ENCODE measurements around the gene SGIP1. TPM values are rescaled to one million over a fixed set of nuclear protein-coding genes. Genes with fewer than 3 reads are reported as not detected.
A peak's percentile ranks its signal among the peaks of the same experiment; 100 is the strongest.
"Not testable (repeated sequence)": the region's sequence is repeated elsewhere in the genome, so short reads cannot be mapped to it uniquely, and the experiment has no call there.

The SGIP1 gene
- total and polyA plus RNA-seq, 2 experiments from 2014 or later, result 4.0 to 7.7 TPM

GRCh38 chr1:66778969-66779368 lies 245.0 kb downstream of the SGIP1 start:
- H2AFZ ChIP-seq, result peak overlapping the region; percentile 90
- H3K79me2 ChIP-seq (ENCODE audit: insufficient read depth), result no peaks in the 10 kb centered on the region
- WGBS, 2 experiments (ENCODE audit: low coverage in 1 of 2, low lambda C conversion rate in 2 of 2, missing lambda C conversion rate in 2 of 2), result 12% methylated on average over 4 of the region's 4 CpGs
- DNase-seq, result peak; percentile 57
- H3F3A ChIP-seq (ENCODE audit: insufficient read depth), result no peaks in the 10 kb centered on the region
- peak overlapping the region; percentile 79 for H3K4me2 ChIP-seq (ENCODE audit: unreplicated experiment)
- H3K9me3 ChIP-seq (ENCODE audit: low read depth), result no peaks in the 10 kb centered on the region
- in situ Hi-C loops (cut with MboI), result no loop called here
- peak overlapping the region; percentile 68 for H3K9ac ChIP-seq
- peak overlapping the region; percentile 71 for H3K4me3 ChIP-seq
- no peak for TF ChIP-seq EZH2phosphoT487 (IDR thresholded peaks at IDR 0.05; ENCODE audit: insufficient read depth, low read depth)
- H3K36me3 ChIP-seq (ENCODE audit: low read depth), result no peaks in the 10 kb centered on the region
- no peak overlapping the region for H3K27ac ChIP-seq
- H3K27me3 ChIP-seq (replicated peaks; ENCODE audit: insufficient read depth), result no peaks in the 10 kb centered on the region
- no peaks in the 10 kb centered on the region for H3K9me2 ChIP-seq (ENCODE audit: insufficient read depth)
- H4K20me1 ChIP-seq (ENCODE audit: insufficient read depth), result no peaks in the 10 kb centered on the region
- H3K4me1 ChIP-seq (ENCODE audit: insufficient read depth), result peaks cover 10% of the 10 kb centered on the region

- H3K4me1 ChIP-seq (ENCODE audit: insufficient read depth), result peaks cover 10% of the 10 kb centered on the region
- in situ Hi-C loops (cut with MboI), result no loop called here
- H3K36me3 ChIP-seq (ENCODE audit: low read depth), result no peaks in the 10 kb centered on the region
- H3K9me3 ChIP-seq (ENCODE audit: low read depth), result no peaks in the 10 kb centered on the region
- H3K4me3 ChIP-seq, result peak overlapping the region; percentile 71; the same call in 1 of the 2 replicates
- H3F3A ChIP-seq (ENCODE audit: insufficient read depth), result no peaks in the 10 kb centered on the region
- H3K27me3 ChIP-seq (replicated peaks; ENCODE audit: insufficient read depth), result no peaks in the 10 kb centered on the region
- no peaks in the 10 kb centered on the region for H3K79me2 ChIP-seq (ENCODE audit: insufficient read depth)
- 58 to 70% methylated on average over 2 of the region's 2 CpGs for WGBS, 2 experiments (ENCODE audit: low coverage in 1 of 2, low lambda C conversion rate in 2 of 2, missing lambda C conversion rate in 2 of 2)
- TF ChIP-seq EZH2 (IDR thresholded peaks at IDR 0.05; ENCODE audit: insufficient read depth, poor library complexity, severe bottlenecking) (no peak), EZH2phosphoT487 (IDR thresholded peaks at IDR 0.05; ENCODE audit: insufficient read depth, low read depth) (no peak)
- DNase-seq, result no peak
- H2AFZ ChIP-seq, result peak overlapping the region; percentile 90
- no peaks in the 10 kb centered on the region for H4K20me1 ChIP-seq (ENCODE audit: insufficient read depth)
- peak overlapping the region; percentile 79 for H3K4me2 ChIP-seq (ENCODE audit: unreplicated experiment)
- no peak overlapping the region for H3K9ac ChIP-seq
- no peaks in the 10 kb centered on the region for H3K9me2 ChIP-seq (ENCODE audit: insufficient read depth)
- no peak overlapping the region for H3K27ac ChIP-seq
These were observed 245.6 kb downstream of the SGIP1 start for GRCh38 chr1:66779475-66780078.

- H3K4me1 ChIP-seq (ENCODE audit: insufficient read depth); H2AFZ ChIP-seq; H3K27ac ChIP-seq; in situ Hi-C loops (cut with MboI); H3K9me3 ChIP-seq (ENCODE audit: low read depth); H3K4me2 ChIP-seq (ENCODE audit: unreplicated experiment); H3K79me2 ChIP-seq (ENCODE audit: insufficient read depth); H3K4me3 ChIP-seq; H3K27me3 ChIP-seq (replicated peaks; ENCODE audit: insufficient read depth); DNase-seq; H4K20me1 ChIP-seq (ENCODE audit: insufficient read depth); H3F3A ChIP-seq (ENCODE audit: insufficient read depth); H3K9me2 ChIP-seq (ENCODE audit: insufficient read depth); H3K9ac ChIP-seq; H3K36me3 ChIP-seq (ENCODE audit: low read depth): not testable (repeated sequence)
- WGBS, 2 experiments (ENCODE audit: low coverage in 1 of 2, low lambda C conversion rate in 2 of 2, missing lambda C conversion rate in 2 of 2), result 49 to 56% methylated on average over 2 of the region's 2 CpGs
These were observed 251.8 kb downstream of the SGIP1 start for GRCh38 chr1:66785800-66786199.

- Histone ChIP-seq H3K79me2 (ENCODE audit: insufficient read depth) (no peaks in the 10 kb centered on the region), H3K4me1 (ENCODE audit: insufficient read depth) (no peaks in the 10 kb centered on the region), H3K9me3 (ENCODE audit: low read depth) (no peaks in the 10 kb centered on the region), H3K9me2 (ENCODE audit: insufficient read depth) (no peaks in the 10 kb centered on the region), H3K27me3 (replicated peaks; ENCODE audit: insufficient read depth) (no peaks in the 10 kb centered on the region), H3K4me3 (no peak overlapping the region), H3K9ac (no peak overlapping the region), H3K36me3 (ENCODE audit: low read depth) (no peaks in the 10 kb centered on the region), H3K4me2 (ENCODE audit: unreplicated experiment) (no peak overlapping the region), H4K20me1 (ENCODE audit: insufficient read depth) (no peaks in the 10 kb centered on the region), H3K27ac (no peak overlapping the region), H3F3A (ENCODE audit: insufficient read depth) (no peaks in the 10 kb centered on the region), H2AFZ (no peak overlapping the region)
- no peak for TF ChIP-seq EZH2 (IDR thresholded peaks at IDR 0.05; ENCODE audit: insufficient read depth, poor library complexity, severe bottlenecking)
- no peak for TF ChIP-seq EZH2phosphoT487 (IDR thresholded peaks at IDR 0.05; ENCODE audit: insufficient read depth, low read depth)
- WGBS, 2 experiments (ENCODE audit: low coverage in 1 of 2, low lambda C conversion rate in 2 of 2, missing lambda C conversion rate in 2 of 2), result 80 to 86% methylated on average over 4 of the region's 4 CpGs
- DNase-seq, result no peak
- in situ Hi-C loops (cut with MboI), result no loop called here
These were observed 253.7 kb downstream of the SGIP1 start for GRCh38 chr1:66787641-66788040.
